ENCODE data around the gene AHCY. TPM values are rescaled to one million over a fixed set of nuclear protein-coding genes. Genes with fewer than 3 reads are reported as not detected.
A peak's percentile ranks its signal among the peaks of the same experiment; 100 is the strongest.
"Not testable (repeated sequence)": the region's sequence is repeated elsewhere in the genome, so short reads cannot be mapped to it uniquely, and the experiment has no call there.

Gene AHCY
- total RNA-seq, 4 donors from 2014 or later: 109 to 138 (median 124) TPM

DNA sequence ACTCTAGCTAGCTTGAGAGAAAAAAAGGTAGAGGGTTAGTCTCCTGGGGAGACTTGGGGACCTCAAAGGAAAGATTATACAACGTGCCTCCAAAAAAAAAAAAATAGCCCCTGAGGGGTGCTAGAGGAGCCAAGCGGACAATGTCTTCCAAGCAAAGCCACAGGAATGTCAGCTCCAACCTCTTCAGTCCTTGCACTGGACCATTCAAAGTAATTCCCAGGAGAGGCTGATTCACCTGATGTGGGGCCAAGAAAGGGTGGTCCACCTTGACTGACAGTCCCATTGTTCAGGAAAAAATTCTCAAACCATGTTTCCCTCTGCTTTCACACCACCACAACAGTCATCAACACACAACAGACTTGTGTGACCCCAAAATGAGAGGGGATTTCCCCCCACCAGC, 31.2 kb downstream of the AHCY start:
- Histone ChIP-seq H3K4me1 (peaks cover 0 to 18% of the 10 kb centered on the region in 2 donors), H3K36me3 (peaks cover 0 to 3% of the 10 kb centered on the region in 2 donors), H3K4me3 (replicated peaks in 1 of 3) (no peak overlapping the region), H3K27ac (no peak overlapping the region), H3K9me3 (no peaks in the 10 kb centered on the region), H3K27me3 (no peaks in the 10 kb centered on the region)
- WGBS, 2 donors: 86 to 91% methylated on average over 2 of the region's 2 CpGs
- intact Hi-C loops (cut with DNase I): no loop called here
- TF ChIP-seq POLR2A (IDR thresholded peaks at IDR 0.05): no peak
- TF ChIP-seq, protein P1, sequence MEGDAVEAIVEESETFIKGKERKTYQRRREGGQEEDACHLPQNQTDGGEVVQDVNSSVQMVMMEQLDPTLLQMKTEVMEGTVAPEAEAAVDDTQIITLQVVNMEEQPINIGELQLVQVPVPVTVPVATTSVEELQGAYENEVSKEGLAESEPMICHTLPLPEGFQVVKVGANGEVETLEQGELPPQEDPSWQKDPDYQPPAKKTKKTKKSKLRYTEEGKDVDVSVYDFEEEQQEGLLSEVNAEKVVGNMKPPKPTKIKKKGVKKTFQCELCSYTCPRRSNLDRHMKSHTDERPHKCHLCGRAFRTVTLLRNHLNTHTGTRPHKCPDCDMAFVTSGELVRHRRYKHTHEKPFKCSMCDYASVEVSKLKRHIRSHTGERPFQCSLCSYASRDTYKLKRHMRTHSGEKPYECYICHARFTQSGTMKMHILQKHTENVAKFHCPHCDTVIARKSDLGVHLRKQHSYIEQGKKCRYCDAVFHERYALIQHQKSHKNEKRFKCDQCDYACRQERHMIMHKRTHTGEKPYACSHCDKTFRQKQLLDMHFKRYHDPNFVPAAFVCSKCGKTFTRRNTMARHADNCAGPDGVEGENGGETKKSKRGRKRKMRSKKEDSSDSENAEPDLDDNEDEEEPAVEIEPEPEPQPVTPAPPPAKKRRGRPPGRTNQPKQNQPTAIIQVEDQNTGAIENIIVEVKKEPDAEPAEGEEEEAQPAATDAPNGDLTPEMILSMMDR (IDR thresholded peaks at IDR 0.05): no peak
- no peak for DNase-seq

DNA sequence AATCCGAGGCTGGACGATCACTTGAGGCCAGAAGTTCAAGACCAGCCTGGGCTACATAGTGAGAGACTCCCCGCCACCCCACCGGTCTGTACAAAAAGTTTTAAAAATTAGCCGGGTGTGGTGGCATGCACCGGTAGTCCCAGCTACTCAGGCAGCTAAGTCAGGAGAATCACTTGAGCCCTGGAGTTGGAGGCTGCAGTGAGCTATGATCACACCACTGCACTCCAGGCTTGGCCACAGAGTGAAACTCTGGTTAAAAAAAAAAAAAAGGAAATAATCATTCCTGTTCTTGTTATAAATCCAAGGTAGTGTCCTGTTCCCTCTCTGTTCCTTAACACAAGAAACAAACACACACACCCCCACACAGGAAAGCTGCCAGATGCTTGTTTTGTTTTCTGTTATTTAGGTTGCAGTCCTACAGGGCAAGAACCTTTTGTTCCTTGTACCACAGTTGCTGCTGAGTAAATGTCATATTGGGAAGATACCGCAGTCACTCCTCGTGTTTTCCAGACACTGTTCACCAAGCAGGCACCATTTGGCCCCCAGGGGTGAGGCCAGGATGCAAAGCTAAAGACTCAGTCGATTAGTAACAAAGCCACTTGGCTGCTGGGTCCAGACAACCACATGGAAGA, 33.0 kb downstream of the AHCY start:
- TF ChIP-seq, protein P1 (IDR thresholded peaks at IDR 0.05): no peak
- TF ChIP-seq POLR2A (IDR thresholded peaks at IDR 0.05): no peak
- Histone ChIP-seq H3K27ac (no peak overlapping the region), H3K4me3 (replicated peaks in 1 of 3) (no peak overlapping the region), H3K36me3 (no peaks in the 10 kb centered on the region), H3K27me3 (no peaks in the 10 kb centered on the region), H3K9me3 (no peaks in the 10 kb centered on the region), H3K4me1 (peaks cover 0 to 18% of the 10 kb centered on the region in 2 donors)
- intact Hi-C loops (cut with DNase I): no loop called here
- WGBS, 2 donors: 69 to 79% methylated on average over 9 of the region's 9 CpGs
- peak; percentile 49 to 64 for DNase-seq

DNA sequence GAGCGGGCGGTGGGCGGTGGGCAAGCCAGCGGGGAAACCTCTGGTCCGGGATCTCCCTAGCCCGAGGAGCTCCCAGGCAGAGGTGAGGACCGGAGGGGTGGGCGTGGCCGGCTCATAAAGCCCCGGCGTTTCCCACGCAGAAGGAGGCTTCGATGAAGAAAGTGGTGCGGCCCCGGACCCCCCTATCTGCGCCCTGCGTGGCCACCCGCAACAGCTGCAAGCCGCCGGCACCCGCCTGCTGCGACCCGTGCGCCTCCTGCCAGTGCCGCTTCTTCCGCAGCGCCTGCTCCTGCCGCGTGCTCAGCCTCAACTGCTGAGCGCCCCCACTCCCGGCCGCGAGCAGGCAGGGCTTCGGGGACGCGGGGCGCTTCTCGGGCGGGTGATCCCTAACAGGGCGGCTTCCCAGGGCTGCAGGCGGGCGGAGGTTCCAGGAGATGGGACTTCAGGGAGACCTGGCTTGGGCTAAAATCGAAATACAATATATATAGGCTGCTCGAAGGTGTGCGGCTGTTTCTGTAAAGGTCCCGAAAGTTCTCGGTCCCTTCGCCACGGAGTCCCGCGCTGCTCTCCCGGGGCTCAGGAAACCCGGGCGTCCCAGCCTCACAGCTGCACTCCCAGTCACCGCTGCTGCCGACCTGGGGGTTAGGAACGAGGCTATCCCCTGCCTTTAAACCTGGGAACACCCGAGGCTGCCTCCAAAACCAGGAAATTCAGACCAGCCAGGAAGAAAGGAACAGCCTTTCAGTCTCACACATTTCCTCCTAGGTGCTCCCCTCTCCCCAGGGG, 34.1 kb downstream of the AHCY start:
- no peak for TF ChIP-seq POLR2A (IDR thresholded peaks at IDR 0.05)
- TF ChIP-seq, protein P1 (IDR thresholded peaks at IDR 0.05): no peak
- intact Hi-C loops (cut with DNase I): no loop called here
- peak overlapping the region in 2 of 3 donors; percentile 17 to 30 for H3K27ac ChIP-seq
- H3K4me1 ChIP-seq: peaks cover 0 to 18% of the 10 kb centered on the region in 2 donors
- no peaks in the 10 kb centered on the region for H3K9me3 ChIP-seq
- 19 to 29% methylated on average over 15 to 22 of the region's 58 CpGs for WGBS, 2 donors
- no peaks in the 10 kb centered on the region for H3K27me3 ChIP-seq
- peak overlapping the region in 1 of 3 donors; percentile 35 for H3K4me3 ChIP-seq (replicated peaks in 1 of 3)
- peak; percentile 32 to 39 for DNase-seq
- no peaks in the 10 kb centered on the region for H3K36me3 ChIP-seq

DNA sequence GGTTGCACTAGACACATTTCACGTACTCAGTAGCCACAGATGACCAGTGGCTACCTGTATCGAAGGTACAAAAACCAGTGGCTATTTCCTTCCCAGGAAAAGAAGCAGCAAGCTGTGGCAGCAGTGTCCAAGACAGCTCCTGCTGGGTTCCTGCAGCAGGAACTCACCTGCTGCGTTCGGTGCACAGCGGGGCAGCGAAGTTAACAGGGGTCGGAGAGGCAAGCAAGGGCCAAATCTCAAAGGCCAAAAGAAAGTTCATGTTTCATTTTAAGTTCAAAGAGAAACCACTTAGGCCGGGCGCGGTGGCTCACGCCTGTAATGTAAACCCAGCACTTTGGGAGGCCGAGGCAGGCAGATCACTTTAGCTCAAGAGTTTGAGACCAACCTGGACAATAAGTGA, 35.0 kb downstream of the AHCY start:
- Histone ChIP-seq H3K4me1 (peaks cover 0 to 18% of the 10 kb centered on the region in 2 donors), H3K4me3 (replicated peaks in 1 of 3) (no peak overlapping the region), H3K36me3 (no peaks in the 10 kb centered on the region), H3K27me3 (no peaks in the 10 kb centered on the region), H3K27ac (no peak overlapping the region), H3K9me3 (no peaks in the 10 kb centered on the region)
- TF ChIP-seq POLR2A (IDR thresholded peaks at IDR 0.05): no peak
- TF ChIP-seq, protein P1 (IDR thresholded peaks at IDR 0.05): no peak
- intact Hi-C loops (cut with DNase I): no loop called here
- 97 to 98% methylated on average over 12 of the region's 12 CpGs for whole genome bisulfite sequencing, 2 donors
- no peak for DNase-seq

DNA sequence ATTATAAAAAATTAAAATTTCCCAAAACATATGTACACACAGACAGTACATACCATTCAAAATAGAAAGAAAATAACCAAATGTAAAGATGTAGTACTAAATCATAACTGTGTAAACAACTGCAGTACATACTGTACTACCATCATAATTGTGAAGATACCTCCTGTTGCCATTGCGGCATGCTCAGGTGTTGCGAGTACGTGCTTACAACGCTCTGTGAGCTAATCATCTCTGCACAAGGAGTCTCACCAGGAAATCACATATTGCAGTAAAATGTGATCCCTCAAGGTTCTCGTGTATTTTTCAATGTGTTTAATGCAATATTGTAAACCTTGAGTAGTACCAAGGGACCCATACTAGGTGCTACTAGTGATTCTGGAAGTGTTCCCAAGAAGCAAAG, 39.0 kb downstream of the AHCY start:
- no peaks in the 10 kb centered on the region for H3K9me3 ChIP-seq
- peaks cover 0 to 14% of the 10 kb centered on the region in 2 donors for H3K4me1 ChIP-seq
- no peak for TF ChIP-seq POLR2A (IDR thresholded peaks at IDR 0.05)
- TF ChIP-seq, protein P1 (IDR thresholded peaks at IDR 0.05): no peak
- no peak overlapping the region for H3K27ac ChIP-seq
- intact Hi-C loops (cut with DNase I): no loop called here
- H3K36me3 ChIP-seq: no peaks in the 10 kb centered on the region
- H3K4me3 ChIP-seq (replicated peaks in 1 of 3): no peak overlapping the region
- WGBS, 2 donors: 98 to 99% methylated on average over 5 of the region's 5 CpGs
- H3K27me3 ChIP-seq: no peaks in the 10 kb centered on the region
- DNase-seq: no peak

DNA sequence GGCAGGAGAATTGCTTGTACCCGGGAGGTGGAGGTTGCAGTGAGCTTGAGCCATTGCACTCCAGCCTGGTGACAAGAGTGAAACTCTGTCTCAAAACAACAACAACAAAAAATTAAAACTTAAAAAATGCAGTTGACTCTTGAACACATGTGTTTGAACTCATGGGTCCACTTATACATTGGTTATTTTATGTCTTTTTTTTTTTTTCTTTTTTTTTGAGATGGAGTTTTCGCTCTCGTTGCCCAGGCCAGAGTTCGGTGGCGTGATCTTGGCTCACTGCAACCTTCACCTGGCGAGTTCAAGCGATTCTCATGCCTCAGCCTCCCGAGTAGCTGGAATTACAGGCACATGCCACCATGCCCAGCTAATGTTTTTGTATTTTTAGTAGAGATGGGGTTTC, 39.7 kb downstream of the AHCY start:
- DNase-seq; H3K27me3 ChIP-seq; H3K9me3 ChIP-seq; intact Hi-C loops (cut with DNase I); H3K27ac ChIP-seq; H3K4me1 ChIP-seq; H3K36me3 ChIP-seq; H3K4me3 ChIP-seq (replicated peaks in 1 of 3): not testable (repeated sequence)
- 97 to 98% methylated on average over 8 of the region's 8 CpGs for WGBS, 2 donors

Measured in thyroid gland (tissue), 4 donors.